Naive B cell (primary cell): ENCODE data around the gene GRID1. TPM values are rescaled to one million over a fixed set of nuclear protein-coding genes. Genes with fewer than 3 reads are reported as not detected.
A peak's percentile ranks its signal among the peaks of the same experiment; 100 is the strongest.

Experiments
- ATAC-seq, 2 donors: fragments of 150-1000 bp; cut with Tn5 transposase; 2 replicates each; pipeline ENCODE4 v1.10.0; 2021; ENCODE audit warnings: low read depth in 2 of 2, mild to moderate bottlenecking in 2 of 2, moderate library complexity in 2 of 2
- DNase-seq: peaks from one replicate; pipeline ENCODE4 v3.0.0; 2022
- H3K27ac Mint-ChIP-seq, 6 donors: one replicate each; pipeline ENCODE4 v1.8.0; 2020 to 2022; ENCODE audit warnings: mild to moderate bottlenecking in 6 of 6, mixed read lengths in 6 of 6, moderate library complexity in 5 of 6, inconsistent platforms in 2 of 6
- H3K27me3 Mint-ChIP-seq, 3 donors: one replicate each; pipeline ENCODE4 v1.8.0; 2021 to 2022; ENCODE audit warnings: mixed read lengths in 3 of 3, mild to moderate bottlenecking in 1 of 3
- H3K36me3 Mint-ChIP-seq, 2 donors: one replicate each; pipeline ENCODE4 v1.8.0; 2020 to 2022; ENCODE audit warnings: mixed read lengths in 2 of 2, inconsistent platforms in 1 of 2, mild to moderate bottlenecking in 1 of 2
- H3K4me1 Mint-ChIP-seq, 3 donors: one replicate each; pipeline ENCODE4 v1.8.0; 2020 to 2022; ENCODE audit warnings: mixed read lengths in 3 of 3, inconsistent platforms in 1 of 3, mild to moderate bottlenecking in 1 of 3, moderate library complexity in 1 of 3
- H3K4me3 Mint-ChIP-seq, 8 donors: one replicate each; pipeline ENCODE4 v1.8.0; 2020 to 2022; ENCODE audit warnings: mild to moderate bottlenecking in 8 of 8, mixed read lengths in 8 of 8, moderate library complexity in 8 of 8, inconsistent platforms in 2 of 8
- H3K9me3 Mint-ChIP-seq, 7 donors: one replicate each; pipeline ENCODE4 v1.8.0; 2020 to 2022; ENCODE audit warnings: mixed read lengths in 7 of 7, mild to moderate bottlenecking in 5 of 7, inconsistent platforms in 2 of 7, moderate library complexity in 1 of 7
- polyA plus RNA-seq, 6 donors: library from polyadenylated mRNA; unstranded; fragments of 300-500 nt; fragmentation: Illumina TruSeq; gene quantifications; one replicate each; pipeline ENCODE4 v1.2.3, GENCODE V29; 2021; ENCODE audit warnings: low read depth in 6 of 6

GRID1 gene
- polyA plus RNA-seq, 6 donors from 2014 or later, result not detected

GRCh38 chr10:86198271-86198670, 168.3 kb downstream of the GRID1 start:
- Mint-ChIP-seq H3K36me3 (no peaks in the 10 kb centered on the region), H3K9me3 (peaks cover 0 to 6% (median 1%) of the 10 kb centered on the region in 7 donors), H3K4me1 (no peaks in the 10 kb centered on the region), H3K4me3 (no peak overlapping the region), H3K27ac (peak overlapping the region in 1 of 6 donors; percentile 39), H3K27me3 (peaks cover 4 to 17% (median 9%) of the 10 kb centered on the region in 3 donors)
- DNase-seq (no peak), ATAC-seq (no peak)

DNA sequence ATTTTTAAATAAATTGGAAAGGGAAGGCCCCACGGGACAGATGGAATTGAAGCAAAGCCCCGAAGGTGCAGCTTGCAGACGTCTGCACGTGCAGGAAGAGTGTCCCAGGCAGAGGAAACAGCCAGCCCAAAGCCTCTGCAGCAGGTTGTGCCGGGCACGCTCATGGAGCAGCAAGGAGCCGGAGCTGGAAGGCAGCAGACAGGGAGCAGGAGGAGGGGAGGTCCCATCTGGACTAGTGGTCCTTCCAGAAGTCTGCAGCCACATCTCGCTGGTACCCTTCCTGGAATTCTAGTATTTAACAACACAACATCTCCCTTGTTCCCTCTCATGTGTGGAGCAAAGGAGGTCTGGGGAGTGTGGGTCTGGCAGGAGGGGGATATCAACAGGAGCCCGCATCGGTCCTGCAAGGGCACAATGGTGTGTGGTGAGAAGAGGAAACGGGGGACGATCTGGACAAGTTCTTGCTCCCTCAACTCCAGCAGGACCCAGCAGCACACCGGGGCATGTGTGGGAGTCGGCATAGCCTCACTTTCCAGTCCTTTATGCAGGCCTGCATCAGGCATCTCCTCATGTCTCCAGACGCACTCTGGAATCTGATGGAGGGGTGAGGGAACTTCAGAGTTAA, 169.3 kb downstream of the GRID1 start:
- ATAC-seq (no peak), DNase-seq (no peak)
- Mint-ChIP-seq H3K4me1 (no peaks in the 10 kb centered on the region), H3K27me3 (peaks cover 0 to 20% (median 10%) of the 10 kb centered on the region in 3 donors), H3K4me3 (no peak overlapping the region), H3K9me3 (peaks cover 0 to 6% (median 1%) of the 10 kb centered on the region in 7 donors), H3K27ac (no peak overlapping the region), H3K36me3 (no peaks in the 10 kb centered on the region)

- Mint-ChIP-seq H3K27ac (no peak overlapping the region), H3K27me3 (peaks cover 0 to 36% (median 27%) of the 10 kb centered on the region in 3 donors), H3K4me1 (no peaks in the 10 kb centered on the region), H3K36me3 (no peaks in the 10 kb centered on the region), H3K9me3 (peaks cover 0 to 6% (median 2%) of the 10 kb centered on the region in 7 donors), H3K4me3 (no peak overlapping the region)
- no peak for DNase-seq
- no peak for ATAC-seq
Measured at GRCh38 chr10:86195521-86196157, 171.0 kb downstream of the GRID1 start.

GRCh38 chr10:86194684-86195083, 171.9 kb downstream of the GRID1 start:
- H3K27ac Mint-ChIP-seq, result no peak overlapping the region
- H3K4me1 Mint-ChIP-seq, result no peaks in the 10 kb centered on the region
- no peaks in the 10 kb centered on the region for H3K36me3 Mint-ChIP-seq
- no peak for ATAC-seq
- no peak overlapping the region for H3K4me3 Mint-ChIP-seq
- H3K9me3 Mint-ChIP-seq, result peaks cover 0 to 3% (median 0%) of the 10 kb centered on the region in 7 donors
- H3K27me3 Mint-ChIP-seq, result peaks cover 0 to 44% (median 34%) of the 10 kb centered on the region in 3 donors
- no peak for DNase-seq

- no peak for ATAC-seq
- peaks cover 0 to 3% (median 0%) of the 10 kb centered on the region in 7 donors for H3K9me3 Mint-ChIP-seq
- DNase-seq, result no peak
- H3K27me3 Mint-ChIP-seq, result peaks cover 0 to 52% (median 42%) of the 10 kb centered on the region in 3 donors
- no peaks in the 10 kb centered on the region for H3K36me3 Mint-ChIP-seq
- H3K4me3 Mint-ChIP-seq, result no peak overlapping the region
- no peaks in the 10 kb centered on the region for H3K4me1 Mint-ChIP-seq
- H3K27ac Mint-ChIP-seq, result no peak overlapping the region
Measured at GRCh38 chr10:86193841-86194240, 172.8 kb downstream of the GRID1 start.

DNA sequence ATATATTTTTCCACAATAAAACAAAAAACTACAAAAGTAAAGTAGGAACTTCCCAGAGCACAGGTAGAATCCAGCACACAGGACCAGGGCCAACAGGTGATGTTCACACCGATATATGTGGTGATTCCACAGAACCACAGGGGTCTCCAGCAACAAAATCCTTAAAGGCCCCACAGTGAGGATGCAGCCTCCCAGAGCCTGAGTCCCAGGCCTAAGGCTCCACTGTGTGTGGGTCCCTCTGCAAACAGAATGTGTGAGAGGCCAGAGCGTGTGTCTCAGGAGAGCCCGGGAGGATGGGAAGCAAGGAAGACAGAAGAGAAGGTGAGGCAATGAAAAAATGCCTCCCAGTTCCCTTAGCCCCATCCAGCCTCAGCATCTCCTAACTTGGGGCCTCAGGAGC, 173.9 kb downstream of the GRID1 start:
- H3K27me3 Mint-ChIP-seq, result peaks cover 0 to 64% (median 54%) of the 10 kb centered on the region in 3 donors

GRCh38 chr10:86192147-86192546, 174.4 kb downstream of the GRID1 start:
- Mint-ChIP-seq H3K36me3 (no peaks in the 10 kb centered on the region), H3K27ac (peak overlapping the region in 1 of 6 donors; percentile 78), H3K4me1 (no peaks in the 10 kb centered on the region), H3K9me3 (peaks cover 0 to 3% (median 0%) of the 10 kb centered on the region in 7 donors), H3K27me3 (peaks cover 0 to 62% (median 55%) of the 10 kb centered on the region in 3 donors), H3K4me3 (no peak overlapping the region)
- no peak for DNase-seq
- ATAC-seq, result no peak

More for the DNA sequence above, 173.9 kb downstream of the GRID1 start:
- H3K4me1 Mint-ChIP-seq, result no peaks in the 10 kb centered on the region
- H3K9me3 Mint-ChIP-seq, result peaks cover 0 to 3% (median 0%) of the 10 kb centered on the region in 7 donors
- DNase-seq, result no peak
- H3K27ac Mint-ChIP-seq, result peak overlapping the region in 1 of 6 donors; percentile 72
- H3K36me3 Mint-ChIP-seq, result no peaks in the 10 kb centered on the region
- H3K4me3 Mint-ChIP-seq, result no peak overlapping the region
- ATAC-seq, result no peak

- H3K4me1 Mint-ChIP-seq, result no peaks in the 10 kb centered on the region
- peaks cover 0 to 3% (median 0%) of the 10 kb centered on the region in 7 donors for H3K9me3 Mint-ChIP-seq
- no peak overlapping the region for H3K27ac Mint-ChIP-seq
- DNase-seq, result no peak
- H3K36me3 Mint-ChIP-seq, result no peaks in the 10 kb centered on the region
- no peak for ATAC-seq
- H3K4me3 Mint-ChIP-seq, result no peak overlapping the region
- H3K27me3 Mint-ChIP-seq, result peaks cover 1 to 58% (median 58%) of the 10 kb centered on the region in 3 donors
Measured at GRCh38 chr10:86191686-86192085, 174.9 kb downstream of the GRID1 start.

GRCh38 chr10:86191166-86191565, 175.4 kb downstream of the GRID1 start:
- ATAC-seq, result no peak
- peaks cover 3 to 5% of the 10 kb centered on the region in 2 donors for H3K36me3 Mint-ChIP-seq
- H3K27me3 Mint-ChIP-seq, result peaks cover 7 to 61% (median 61%) of the 10 kb centered on the region in 3 donors
- DNase-seq, result no peak
- H3K4me3 Mint-ChIP-seq, result no peak overlapping the region
- H3K9me3 Mint-ChIP-seq, result peaks cover 0 to 5% (median 1%) of the 10 kb centered on the region in 7 donors
- H3K4me1 Mint-ChIP-seq, result no peaks in the 10 kb centered on the region
- no peak overlapping the region for H3K27ac Mint-ChIP-seq

- no peak for DNase-seq
- peaks cover 10 to 66% (median 62%) of the 10 kb centered on the region in 3 donors for H3K27me3 Mint-ChIP-seq
Measured at GRCh38 chr10:86190291-86190690, 176.3 kb downstream of the GRID1 start.

DNA sequence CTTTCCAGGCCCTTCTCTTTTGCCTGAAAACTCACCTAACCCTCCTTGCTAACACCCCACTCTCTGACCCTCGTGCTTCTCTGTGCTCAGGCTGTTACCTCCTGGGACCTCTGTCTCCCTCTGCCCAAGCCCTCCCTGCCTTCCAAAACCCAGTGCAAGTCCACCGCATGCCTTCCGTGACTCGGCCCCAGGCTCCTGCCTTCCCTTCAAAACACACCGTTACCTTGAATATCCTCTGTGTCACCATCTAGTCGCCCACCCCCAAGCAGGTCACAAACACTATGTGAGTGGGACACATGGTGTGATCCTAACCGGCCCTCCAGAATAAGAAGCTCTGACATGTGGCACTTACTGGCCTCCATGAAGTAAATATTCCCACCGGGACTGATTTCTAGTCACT, 176.7 kb downstream of the GRID1 start:
- Mint-ChIP-seq H3K27ac (no peak overlapping the region), H3K4me1 (no peaks in the 10 kb centered on the region), H3K36me3 (peaks cover 5 to 8% of the 10 kb centered on the region in 2 donors), H3K4me3 (peak overlapping the region in 1 of 8 donors; percentile 18), H3K27me3 (peaks cover 10 to 68% (median 62%) of the 10 kb centered on the region in 3 donors), H3K9me3 (peaks cover 0 to 11% (median 3%) of the 10 kb centered on the region in 7 donors)
- DNase-seq, result no peak
- ATAC-seq, result no peak

More at GRCh38 chr10:86190291-86190690, 176.3 kb downstream of the GRID1 start:
- no peak for ATAC-seq
- Mint-ChIP-seq H3K36me3 (peaks cover 5 to 8% of the 10 kb centered on the region in 2 donors), H3K4me1 (no peaks in the 10 kb centered on the region), H3K4me3 (no peak overlapping the region), H3K27ac (no peak overlapping the region), H3K9me3 (peaks cover 0 to 11% (median 3%) of the 10 kb centered on the region in 7 donors)

- H3K36me3 Mint-ChIP-seq, result peaks cover 5 to 8% of the 10 kb centered on the region in 2 donors
- ATAC-seq, result no peak
- H3K4me1 Mint-ChIP-seq, result no peaks in the 10 kb centered on the region
- H3K27ac Mint-ChIP-seq, result peak overlapping the region in 1 of 6 donors; percentile 41
- no peak for DNase-seq
- peaks cover 10 to 71% (median 62%) of the 10 kb centered on the region in 3 donors for H3K27me3 Mint-ChIP-seq
- peaks cover 0 to 11% (median 3%) of the 10 kb centered on the region in 7 donors for H3K9me3 Mint-ChIP-seq
- no peak overlapping the region for H3K4me3 Mint-ChIP-seq
Measured at GRCh38 chr10:86188796-86189558, 177.6 kb downstream of the GRID1 start.

GRCh38 chr10:86188326-86188725, 178.3 kb downstream of the GRID1 start:
- DNase-seq, result no peak
- Mint-ChIP-seq H3K9me3 (peaks cover 0 to 11% (median 3%) of the 10 kb centered on the region in 7 donors), H3K27me3 (peaks cover 10 to 66% (median 62%) of the 10 kb centered on the region in 3 donors)

More at GRCh38 chr10:86188326-86188725, 178.3 kb downstream of the GRID1 start:
- Mint-ChIP-seq H3K4me3 (no peak overlapping the region), H3K4me1 (no peaks in the 10 kb centered on the region), H3K36me3 (peaks cover 5 to 8% of the 10 kb centered on the region in 2 donors), H3K27ac (no peak overlapping the region)
- ATAC-seq, result no peak
